GM21576 (cell line): ENCODE measurements around the gene SLC35G4.
"Not testable (repeated sequence)": the region's sequence is repeated elsewhere in the genome, so short reads cannot be mapped to it uniquely, and the experiment has no call there.

ENCODE experiments used
- ATAC-seq: cut with Tn5 transposase; IDR thresholded peaks from one replicate; pipeline ENCODE4 v1.9.1; 2021; ENCODE audit warnings: mild to moderate bottlenecking, moderate library complexity; ENCODE audit not compliant: unreplicated experiment

Gene SLC35G4

DNA sequence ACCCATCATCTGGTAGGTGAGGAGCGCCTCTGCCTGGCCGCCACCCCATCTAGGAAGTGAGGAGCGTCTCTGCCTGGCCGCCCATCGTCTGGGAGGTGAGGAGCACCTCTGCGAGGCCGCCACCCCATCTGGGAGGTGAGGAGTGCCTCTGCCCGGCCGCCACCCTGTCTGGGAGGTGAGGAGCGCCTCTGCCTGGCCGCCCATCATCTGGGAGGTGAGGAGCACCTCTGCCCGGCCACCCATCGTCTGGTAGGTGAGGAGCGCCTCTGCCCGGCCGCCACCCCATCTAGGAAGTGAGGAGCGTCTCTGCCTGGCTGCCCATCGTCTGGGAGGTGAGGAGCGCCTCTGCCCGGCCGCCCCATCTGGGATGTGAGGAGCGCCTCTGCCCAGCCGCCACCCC, 4.2 kb downstream of the SLC35G4 start:
- ATAC-seq, result not testable (repeated sequence)

DNA sequence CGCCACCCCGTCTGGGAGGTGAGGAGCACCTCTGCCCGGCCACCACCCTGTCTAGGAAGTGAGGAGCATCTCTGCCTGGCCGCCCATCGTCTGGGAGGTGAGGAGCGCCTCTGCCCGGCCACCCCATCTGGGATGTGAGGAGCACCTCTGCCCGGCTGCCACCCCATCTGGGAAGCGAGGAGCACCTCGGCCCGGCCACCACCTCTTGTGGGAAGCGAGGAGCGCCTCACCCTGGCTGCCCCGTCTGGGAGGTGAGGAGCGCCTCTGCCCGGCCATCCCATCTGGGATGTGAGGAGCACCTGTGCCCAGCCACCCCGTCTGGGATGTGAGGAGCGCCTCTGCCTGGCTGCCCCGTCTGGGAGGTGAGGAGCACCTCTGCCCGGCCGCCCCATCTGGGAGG, 4.6 kb downstream of the SLC35G4 start:
- not testable (repeated sequence) for ATAC-seq

DNA sequence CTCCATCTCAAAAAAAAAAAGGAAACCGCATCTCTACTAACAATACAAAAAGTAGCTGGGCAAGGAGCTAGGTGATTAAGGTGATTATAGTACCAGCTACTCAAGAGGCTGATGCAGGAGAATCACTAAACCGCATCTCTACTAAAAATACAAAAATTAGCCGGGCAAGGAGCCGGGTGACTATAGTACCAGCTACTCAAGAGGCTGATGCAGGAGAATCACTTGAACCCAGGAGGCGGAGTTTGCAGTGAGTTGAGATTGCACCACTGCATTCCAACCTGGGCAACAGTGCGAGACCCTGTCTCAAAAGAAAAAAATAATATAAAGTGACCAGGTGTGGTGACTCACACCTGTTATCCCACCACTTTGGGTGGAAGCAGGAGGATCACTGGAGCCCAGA, 5.6 kb downstream of the SLC35G4 start:
- not testable (repeated sequence) for ATAC-seq

DNA sequence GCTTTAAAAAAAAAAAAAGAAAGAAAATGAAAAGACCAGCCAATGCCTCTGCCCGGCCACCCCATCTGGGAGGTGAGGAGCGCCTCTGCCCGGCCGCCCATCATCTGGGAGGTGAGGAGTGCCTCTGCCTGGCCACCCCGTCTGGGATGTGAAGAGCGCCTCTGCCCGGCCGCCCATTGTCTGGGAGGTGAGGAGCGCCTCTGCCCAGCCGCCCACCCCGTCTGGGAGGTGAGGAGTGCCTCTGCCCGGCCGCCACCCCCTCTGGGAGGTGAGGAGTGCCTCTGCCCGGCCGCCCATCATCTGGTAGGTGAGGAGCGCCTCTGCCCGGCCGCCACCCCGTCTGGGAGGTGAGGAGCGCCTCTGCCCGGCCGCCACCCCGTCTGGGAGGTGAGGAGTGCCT, 37.9 kb downstream of the SLC35G4 start:
- not testable (repeated sequence) for ATAC-seq

DNA sequence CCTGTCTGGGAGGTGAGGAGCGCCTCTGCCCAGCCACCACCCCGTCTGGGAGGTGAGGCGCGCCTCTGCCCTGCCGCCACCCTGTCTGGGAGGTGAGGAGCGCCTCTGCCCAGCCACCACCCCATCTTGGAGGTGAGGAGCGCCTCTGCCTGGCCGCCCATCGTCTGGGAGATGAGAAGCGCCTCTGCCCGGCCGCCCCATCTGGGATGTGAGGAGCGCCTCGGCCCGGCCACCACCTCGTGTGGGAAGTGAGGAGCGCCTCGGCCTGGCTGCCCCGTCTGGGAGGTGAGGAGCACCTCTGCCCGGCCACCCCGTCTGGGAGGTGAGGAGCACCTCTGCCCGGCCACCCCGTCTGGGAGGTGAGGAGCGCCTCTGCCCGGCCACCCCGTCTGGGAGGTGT, 38.4 kb downstream of the SLC35G4 start:
- not testable (repeated sequence) for ATAC-seq

DNA sequence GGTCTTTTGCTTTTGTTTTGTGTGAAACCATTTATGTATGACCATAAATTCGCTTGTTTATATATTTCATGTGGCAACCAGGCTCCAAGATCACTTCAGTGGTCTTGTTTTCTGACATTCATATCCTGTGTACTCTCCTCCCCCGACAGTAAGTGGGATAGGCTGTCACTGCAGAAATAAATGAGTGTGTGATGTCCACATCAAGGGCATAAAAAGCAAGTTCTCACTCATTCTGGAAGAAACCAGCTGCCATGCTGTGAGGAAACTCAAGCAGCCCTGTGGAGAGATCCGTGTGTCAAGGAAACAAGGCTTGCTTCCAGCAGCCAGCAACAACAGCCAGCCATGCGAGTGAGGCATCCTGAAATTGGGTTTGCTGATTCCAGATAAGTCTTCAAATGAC, 40.4 kb downstream of the SLC35G4 start:
- no peak for ATAC-seq

DNA sequence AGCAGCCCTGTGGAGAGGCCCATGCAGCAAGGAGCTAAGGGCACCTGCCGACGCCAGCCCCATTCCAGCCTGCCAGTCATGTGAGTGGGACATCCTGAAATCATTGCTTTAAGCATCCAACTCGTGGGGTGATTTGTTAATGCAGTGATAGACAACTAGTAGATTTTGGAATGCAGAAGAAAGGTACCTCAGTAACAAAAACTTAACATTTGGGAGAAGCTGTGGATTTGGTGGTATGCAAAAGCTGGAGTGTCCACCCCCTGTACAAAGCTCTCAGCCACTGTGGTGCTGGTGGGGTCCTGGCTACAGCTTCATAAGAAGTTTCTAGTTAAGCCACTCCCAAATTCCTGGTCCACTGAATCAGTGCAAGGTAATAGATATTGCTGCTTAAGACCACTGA, 42.5 kb downstream of the SLC35G4 start:
- no peak for ATAC-seq

DNA sequence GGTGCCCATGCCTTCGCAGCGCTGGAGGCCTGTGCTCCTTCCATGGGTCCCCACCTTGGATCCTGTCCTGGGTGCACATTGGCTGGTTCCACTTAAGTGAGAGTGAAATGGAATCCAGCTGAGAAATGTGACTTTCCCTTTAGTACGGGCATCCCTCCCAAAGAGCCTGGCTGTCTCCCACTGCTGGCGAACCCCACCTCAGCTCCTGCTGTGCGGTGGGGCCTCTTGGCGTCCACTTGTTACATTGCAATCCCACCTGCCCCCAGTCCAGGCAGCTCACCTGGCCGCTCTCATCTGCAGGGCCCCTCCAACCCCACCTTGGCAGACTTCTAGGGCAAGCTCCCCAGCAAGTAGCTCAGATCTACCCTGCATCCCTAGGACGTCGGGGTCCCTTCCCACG, 44.1 kb downstream of the SLC35G4 start:
- ATAC-seq, result no peak

DNA sequence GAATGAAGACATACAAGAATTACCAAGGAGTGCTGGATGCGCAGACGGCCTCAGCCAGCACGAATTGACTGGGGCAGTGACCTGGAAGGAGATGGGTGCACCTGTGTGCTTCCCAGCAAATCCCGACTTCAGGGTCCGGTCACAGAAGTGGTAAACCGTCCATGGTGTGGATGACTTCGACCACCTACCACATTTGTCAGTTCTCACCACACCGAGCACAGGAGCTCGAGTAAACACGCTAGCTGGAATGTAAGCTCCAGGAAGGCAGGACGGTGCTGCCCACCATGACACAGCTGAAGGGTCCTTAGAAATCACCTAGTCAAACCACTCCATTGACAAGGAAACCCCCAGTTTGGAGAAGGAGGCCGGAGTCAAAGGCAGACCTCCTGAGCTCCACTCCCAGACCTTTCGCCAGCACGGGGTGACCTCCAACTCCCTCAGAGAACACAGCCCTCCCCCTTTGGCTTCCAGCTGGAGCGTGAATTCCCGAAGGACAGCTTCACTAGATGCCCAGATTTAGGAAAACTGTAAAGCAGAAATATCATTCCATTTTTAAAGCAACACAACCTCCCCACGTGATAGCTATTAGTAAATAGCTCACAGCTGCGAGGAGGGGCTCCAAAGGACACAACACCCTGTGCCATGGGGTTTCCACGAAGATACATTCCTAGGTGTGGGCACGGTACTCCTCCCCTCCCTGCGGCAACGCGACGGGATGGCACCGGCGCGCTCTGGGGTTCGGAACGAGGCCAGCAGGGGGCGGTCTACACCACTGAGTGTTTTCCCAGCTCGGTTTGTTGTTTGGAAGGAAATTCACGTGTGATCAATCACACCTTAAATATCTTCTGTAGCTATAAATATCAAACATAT, 45.6 kb downstream of the SLC35G4 start:
- no peak for ATAC-seq

DNA sequence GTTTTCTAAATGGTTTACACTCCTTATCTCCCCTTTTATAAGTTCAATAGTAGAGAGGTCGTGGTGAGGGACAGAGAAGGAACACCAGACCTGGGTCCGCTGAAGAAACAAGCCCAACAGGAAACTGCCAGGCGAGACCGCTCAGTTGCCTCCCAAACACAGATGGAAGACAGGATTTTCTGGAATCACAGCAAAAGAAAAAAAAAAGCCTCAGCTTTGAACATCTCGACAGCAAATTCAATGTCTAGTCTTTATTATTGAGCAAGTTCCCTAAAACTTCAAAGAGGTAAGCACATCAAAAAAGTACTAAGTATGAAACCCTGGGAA, 46.2 kb downstream of the SLC35G4 start:
- ATAC-seq, result no peak

DNA sequence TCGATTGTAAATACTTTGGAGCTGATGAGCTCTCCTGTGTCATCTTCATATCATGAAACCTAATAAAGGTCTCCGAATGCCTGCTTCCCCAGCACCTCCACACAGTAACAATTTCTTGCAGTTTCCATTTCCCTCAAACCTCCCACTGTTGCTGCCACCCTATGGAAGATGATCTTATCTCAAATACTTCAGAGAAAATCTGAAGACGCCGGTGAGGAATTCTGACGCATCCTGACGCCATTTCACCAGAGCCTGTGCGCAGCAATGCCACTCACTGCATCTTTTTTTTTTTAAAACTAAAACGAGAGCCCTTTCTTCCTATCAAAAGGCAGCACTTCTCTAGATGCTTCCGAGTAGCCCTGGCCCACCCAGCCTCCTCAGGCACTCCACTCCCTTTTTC, 47.8 kb downstream of the SLC35G4 start:
- ATAC-seq, result no peak

DNA sequence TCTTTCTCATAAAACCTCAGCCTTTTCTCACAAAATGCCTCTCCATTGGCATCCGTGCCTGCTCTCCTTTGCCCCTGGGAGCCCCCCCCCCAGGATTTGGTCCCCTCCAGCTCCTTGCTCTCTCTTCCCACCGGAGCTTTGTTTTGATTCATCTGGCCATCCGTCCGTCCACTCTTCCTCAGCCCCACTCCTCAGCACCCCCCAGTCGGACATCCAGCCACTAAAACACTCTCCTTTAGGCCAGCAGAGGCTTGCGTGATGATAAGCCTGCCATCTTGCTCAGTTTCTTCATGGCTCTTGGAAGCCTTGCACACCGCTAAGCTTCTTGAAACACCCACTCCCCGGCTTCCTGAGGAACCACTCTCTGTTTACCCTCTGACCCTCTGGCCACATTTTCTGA, 48.2 kb downstream of the SLC35G4 start:
- no peak for ATAC-seq

DNA sequence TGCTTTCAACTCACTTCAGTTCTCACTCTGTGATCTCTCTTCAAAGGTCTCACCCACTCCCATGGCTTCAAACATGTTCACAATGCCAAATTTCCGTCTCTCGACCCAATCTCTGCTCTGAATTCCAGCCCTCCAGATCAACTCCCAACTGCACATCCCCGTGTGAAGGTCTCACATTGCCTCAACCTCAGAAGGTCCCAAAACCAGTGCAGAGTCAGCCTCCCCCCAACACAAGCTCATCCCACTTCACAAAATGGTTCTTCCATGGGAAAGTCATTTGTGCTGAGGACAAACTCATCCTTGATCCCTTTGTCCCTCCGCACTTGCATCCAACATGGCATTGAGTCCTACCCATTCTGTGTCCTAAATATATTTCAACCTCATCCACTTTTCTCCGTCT, 48.6 kb downstream of the SLC35G4 start:
- no peak for ATAC-seq

DNA sequence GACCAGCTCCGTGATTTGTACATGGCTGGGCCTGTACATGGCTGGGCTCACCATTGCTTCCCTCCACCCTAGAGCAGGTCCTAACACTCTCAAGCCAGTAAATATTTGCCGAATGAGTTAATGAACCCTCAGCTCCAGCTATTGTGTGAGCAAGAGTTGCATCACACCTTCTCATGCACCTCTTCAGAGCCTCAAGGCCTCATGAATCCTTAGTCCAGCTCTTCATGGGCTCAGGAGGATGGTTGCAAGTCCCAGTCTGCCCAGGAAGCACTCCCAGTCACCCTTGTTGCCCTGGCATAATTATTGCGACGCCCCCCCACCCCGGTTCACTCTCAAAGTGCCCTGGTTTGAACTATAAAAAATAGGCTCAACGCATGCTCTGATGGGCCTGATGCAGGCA, 49.6 kb downstream of the SLC35G4 start:
- no peak for ATAC-seq
